Loucy (cell line): ENCODE results near the gene RAD52.

Experiments
- EZH2phosphoT487 ChIP-seq: fragments of 200-600 bp; IDR thresholded peaks from 2 replicates; pipeline ENCODE4 v1.6.1; 2018; ENCODE audit warnings: antibody characterized with exemption, mild to moderate bottlenecking, moderate library complexity, borderline replicate concordance
- TF ChIP-seq, protein P1 (sequence below): fragments of 200-600 bp; sonication (generic); conservative IDR thresholded peaks from 2 replicates; pipeline ENCODE4 v1.5.1; 2014; ENCODE audit warnings: mild to moderate bottlenecking, antibody characterized with exemption, low read length

DNA sequence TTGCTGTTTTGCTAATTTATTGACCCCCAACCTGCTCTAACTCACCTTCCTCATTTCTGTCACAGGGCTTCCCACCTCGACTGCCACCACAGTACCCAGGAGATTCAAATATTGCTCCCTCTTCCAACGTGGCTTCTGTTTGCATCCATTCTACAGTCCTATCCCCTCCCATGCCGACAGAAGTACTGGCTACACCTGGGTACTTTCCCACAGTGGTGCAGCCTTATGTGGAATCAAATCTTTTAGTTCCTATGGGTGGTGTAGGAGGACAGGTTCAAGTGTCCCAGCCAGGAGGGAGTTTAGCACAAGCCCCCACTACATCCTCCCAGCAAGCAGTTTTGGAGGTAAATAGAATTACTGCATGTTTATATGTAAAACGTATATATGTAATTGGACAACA is 68.8 kb downstream of the RAD52 start:
- TF ChIP-seq, protein P1, sequence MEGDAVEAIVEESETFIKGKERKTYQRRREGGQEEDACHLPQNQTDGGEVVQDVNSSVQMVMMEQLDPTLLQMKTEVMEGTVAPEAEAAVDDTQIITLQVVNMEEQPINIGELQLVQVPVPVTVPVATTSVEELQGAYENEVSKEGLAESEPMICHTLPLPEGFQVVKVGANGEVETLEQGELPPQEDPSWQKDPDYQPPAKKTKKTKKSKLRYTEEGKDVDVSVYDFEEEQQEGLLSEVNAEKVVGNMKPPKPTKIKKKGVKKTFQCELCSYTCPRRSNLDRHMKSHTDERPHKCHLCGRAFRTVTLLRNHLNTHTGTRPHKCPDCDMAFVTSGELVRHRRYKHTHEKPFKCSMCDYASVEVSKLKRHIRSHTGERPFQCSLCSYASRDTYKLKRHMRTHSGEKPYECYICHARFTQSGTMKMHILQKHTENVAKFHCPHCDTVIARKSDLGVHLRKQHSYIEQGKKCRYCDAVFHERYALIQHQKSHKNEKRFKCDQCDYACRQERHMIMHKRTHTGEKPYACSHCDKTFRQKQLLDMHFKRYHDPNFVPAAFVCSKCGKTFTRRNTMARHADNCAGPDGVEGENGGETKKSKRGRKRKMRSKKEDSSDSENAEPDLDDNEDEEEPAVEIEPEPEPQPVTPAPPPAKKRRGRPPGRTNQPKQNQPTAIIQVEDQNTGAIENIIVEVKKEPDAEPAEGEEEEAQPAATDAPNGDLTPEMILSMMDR, result no peak
- TF ChIP-seq EZH2phosphoT487, result no peak
